Mesodermal cell (in vitro differentiated cells): ENCODE measurements around the gene KLHL11.
"Not testable (repeated sequence)": the region's sequence is repeated elsewhere in the genome, so short reads cannot be mapped to it uniquely, and the experiment has no call there.

Experiments
- H3K27ac ChIP-seq: 2 replicates; pipeline ENCODE4 v1.7.0; 2013; ENCODE audit warnings: mild to moderate bottlenecking, low read depth, low read length, moderate library complexity; ENCODE audit not compliant: severe bottlenecking
- H3K36me3 ChIP-seq: 2 replicates; pipeline ENCODE4 v1.7.1; 2013; ENCODE audit warnings: mild to moderate bottlenecking, low read length, moderate library complexity; ENCODE audit not compliant: control insufficient read depth, insufficient read depth
- H3K4me1 ChIP-seq: one replicate; pipeline ENCODE4 v1.7.1; 2013; ENCODE audit warnings: mild to moderate bottlenecking, low read length; ENCODE audit not compliant: insufficient read depth, control insufficient read depth, poor library complexity, severe bottlenecking
- H3K4me3 ChIP-seq: 2 replicates; pipeline ENCODE4 v1.7.0; 2013; ENCODE audit warnings: low read length, control low read depth, mild to moderate bottlenecking; ENCODE audit not compliant: insufficient read depth, poor library complexity, severe bottlenecking; ENCODE audit errors: extremely low read depth
- H3K9me3 ChIP-seq: 2 replicates; pipeline ENCODE4 v1.7.1; 2013; ENCODE audit warnings: mild to moderate bottlenecking, low read length, moderate library complexity; ENCODE audit not compliant: control insufficient read depth
- WGBS, 2 experiments: methylation state at CpG; one replicate each; pipeline ENCODE4 v1.1.5; 2013; ENCODE audit warnings: missing lambda C conversion rate in 2 of 2; ENCODE audit not compliant: insufficient coverage in 2 of 2; 5-methylcytosine and 5-hydroxymethylcytosine counted together

The KLHL11 gene

DNA sequence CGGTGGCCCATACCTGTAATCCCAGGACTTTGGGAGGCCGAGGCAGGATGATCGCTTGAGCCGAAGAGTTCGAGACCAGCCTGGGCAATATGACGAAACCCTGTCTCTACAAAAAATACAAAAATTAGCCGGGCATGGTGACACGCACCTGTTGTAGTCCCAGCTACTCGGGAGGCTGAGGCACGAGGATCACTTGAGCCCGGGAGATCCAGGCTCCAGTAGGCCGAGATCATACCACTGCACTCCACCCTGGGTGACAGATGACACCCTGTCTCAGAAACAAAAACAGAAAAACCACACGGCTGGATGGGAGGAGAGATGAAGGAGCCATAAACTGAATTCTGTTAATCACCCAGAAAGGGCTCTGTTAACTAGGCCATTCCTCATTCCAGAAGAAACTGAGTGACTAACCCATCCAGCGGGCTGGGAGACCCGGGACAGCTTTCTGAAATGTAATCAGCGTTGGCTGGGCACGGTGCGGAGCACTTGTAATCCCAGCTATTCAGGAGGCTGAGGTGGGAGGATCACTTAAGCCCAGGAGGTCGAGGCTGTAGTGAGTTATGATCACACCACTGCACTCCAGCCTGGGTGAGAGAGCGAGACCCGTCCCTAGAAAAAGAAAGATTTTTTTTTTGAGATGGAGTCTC is 28.6 kb downstream of the KLHL11 start:
- peaks cover 19% of the 10 kb centered on the region for H3K36me3 ChIP-seq
- no peaks in the 10 kb centered on the region for H3K9me3 ChIP-seq
- WGBS, 2 experiments, result 76 to 78% methylated on average over 18 to 21 of the region's 21 CpGs
- no peak overlapping the region for H3K27ac ChIP-seq
- H3K4me1 ChIP-seq, result no peaks in the 10 kb centered on the region
- H3K4me3 ChIP-seq, result peak overlapping the region; percentile 79

DNA sequence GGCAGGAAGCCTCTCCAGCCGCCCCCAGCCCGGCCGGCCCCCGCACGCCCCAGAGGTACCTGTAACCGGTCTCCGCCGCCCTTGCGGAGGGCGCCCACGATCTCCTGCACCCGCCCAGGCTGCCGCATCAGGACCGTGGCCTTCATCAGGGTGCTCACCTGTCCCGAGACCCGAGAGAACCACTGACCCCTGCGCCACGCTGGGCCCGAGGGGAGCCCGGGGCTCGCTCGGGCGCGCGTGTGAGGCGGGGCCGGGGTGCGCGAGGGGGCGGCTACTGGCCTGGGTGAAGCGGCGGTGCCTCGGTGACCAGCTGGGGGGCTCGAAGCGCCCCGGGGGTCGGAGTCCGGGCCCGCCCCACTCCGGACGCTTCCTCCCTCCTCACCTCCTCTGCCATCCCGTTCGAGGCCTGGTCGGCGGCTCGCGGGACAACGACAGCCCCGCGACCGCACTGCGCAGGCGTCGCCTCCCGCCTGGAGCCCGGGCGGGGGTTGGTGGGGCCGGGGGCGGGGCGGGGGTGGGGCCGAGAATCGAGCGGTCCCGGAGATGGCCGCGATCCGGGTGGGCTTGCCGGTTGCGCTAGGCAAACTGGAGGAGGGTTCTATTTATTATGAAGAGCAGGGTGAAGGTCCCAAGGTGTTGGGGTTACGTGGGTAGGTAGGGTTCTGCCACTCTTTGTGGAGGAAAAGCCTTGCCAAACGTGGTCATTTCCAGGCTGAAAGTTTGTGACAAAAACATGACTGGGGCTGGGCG is 29.2 kb downstream of the KLHL11 start, which contains the start of gene NT5C3B:
Gene NT5C3B (minus strand): TSS at position 433 of the 750 bp plus-strand sequence. CDS start 39 bp downstream, at position 394.
- 1 to 3% methylated on average over 43 to 46 of the region's 72 CpGs for WGBS, 2 experiments

DNA sequence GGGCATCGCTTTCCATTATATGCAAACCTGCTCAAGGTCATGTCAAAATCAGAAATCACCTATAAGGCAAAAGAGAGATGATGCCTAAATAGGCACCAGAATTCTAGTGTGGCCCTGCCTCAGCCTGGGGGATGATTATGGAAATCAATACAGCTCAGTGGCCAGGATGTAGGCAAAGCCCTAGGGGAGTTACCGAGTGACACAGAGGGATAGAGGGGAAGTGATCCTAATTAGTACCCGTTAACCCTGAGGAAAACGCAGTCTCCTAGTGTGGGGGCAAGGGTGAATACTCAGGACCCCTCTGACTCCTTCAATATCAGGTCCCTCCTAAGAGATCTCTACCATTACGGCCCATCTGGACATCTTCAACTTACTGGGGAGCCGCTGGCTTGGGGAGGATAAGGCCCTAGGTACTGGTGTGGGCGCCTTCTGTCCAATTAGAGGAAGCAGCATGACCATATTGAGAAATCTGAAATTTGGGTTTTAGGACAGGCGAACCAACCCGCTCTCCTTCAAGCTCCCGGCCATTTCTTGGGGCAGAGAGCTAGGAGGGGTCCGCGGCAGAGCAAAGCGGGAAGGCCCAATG is 29.9 kb downstream of the KLHL11 start:
- WGBS, 2 experiments, result 12 to 22% methylated on average over 10 to 11 of the region's 13 CpGs
- H3K4me3 ChIP-seq, result peak overlapping the region; percentile 79
- no peaks in the 10 kb centered on the region for H3K9me3 ChIP-seq
- H3K4me1 ChIP-seq, result no peaks in the 10 kb centered on the region
- H3K27ac ChIP-seq, result no peak overlapping the region
- peaks cover 31% of the 10 kb centered on the region for H3K36me3 ChIP-seq

More for the DNA sequence above, 29.2 kb downstream of the KLHL11 start, which contains the start of gene NT5C3B:
- Histone ChIP-seq H3K36me3 (peaks cover 26% of the 10 kb centered on the region), H3K9me3 (no peaks in the 10 kb centered on the region), H3K4me1 (no peaks in the 10 kb centered on the region), H3K27ac (no peak within 1 kb of the TSS), H3K4me3 (peak within 1 kb of the TSS; percentile 79)

DNA sequence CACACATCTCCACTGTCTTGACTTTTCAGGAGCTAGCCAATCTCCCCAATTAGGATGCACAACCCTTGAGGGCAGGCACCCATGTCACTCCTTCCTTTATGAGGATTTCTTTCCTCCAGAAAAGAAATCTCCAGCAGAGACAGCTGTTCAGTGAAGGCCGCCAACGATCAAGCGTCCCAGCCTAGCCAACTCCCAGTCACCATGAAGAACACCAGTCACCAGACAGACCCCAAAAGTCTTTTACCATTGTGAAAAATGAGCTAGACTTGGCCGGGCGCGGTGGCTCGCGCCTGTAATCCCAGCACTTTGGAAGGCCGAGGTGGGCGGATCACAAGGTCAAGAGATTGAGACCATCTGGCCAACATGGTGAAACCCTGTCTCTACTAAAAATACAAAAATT is 35.3 kb downstream of the KLHL11 start:
- H3K4me3 ChIP-seq, H3K27ac ChIP-seq, H3K4me1 ChIP-seq, H3K9me3 ChIP-seq: not testable (repeated sequence)
- H3K36me3 ChIP-seq, result peaks cover 73% of the 10 kb centered on the region
- 81 to 90% methylated on average over 10 of the region's 10 CpGs for WGBS, 2 experiments

DNA sequence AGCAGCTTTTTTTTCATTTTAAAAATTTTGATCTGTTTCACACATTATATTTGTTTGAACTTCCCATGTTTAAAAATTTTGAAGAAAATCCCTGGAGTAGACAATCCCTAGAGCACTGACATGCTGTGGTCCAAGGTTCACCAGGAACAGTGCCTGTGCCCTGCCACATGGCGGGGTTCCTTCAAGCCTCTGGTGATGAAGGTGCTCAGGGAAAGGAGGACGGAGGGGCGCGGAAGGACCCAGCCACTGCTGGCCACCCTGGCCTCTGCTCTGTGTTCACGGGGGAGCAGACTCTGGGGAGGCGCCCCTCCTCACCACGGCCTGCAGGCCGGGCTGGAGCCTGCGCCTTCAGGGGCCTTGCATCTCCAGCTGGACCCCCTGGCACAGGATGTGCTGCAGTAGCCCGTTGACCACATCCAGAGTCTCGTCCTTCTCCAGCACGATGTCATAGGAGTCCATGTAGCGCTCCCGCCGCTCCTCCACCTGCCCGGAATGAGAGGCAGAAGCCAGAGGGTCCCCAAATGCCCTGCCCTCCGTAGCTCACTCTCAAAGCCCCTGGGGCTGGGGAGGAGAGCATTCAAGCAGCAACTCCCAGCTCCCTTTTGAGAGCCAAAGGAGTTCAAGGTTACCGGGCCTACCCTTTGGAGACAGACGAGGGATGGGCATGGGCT is 39.9 kb downstream of the KLHL11 start:
- peaks cover 71% of the 10 kb centered on the region for H3K36me3 ChIP-seq
- H3K4me1 ChIP-seq, result no peaks in the 10 kb centered on the region
- no peak overlapping the region for H3K27ac ChIP-seq
- no peaks in the 10 kb centered on the region for H3K9me3 ChIP-seq
- H3K4me3 ChIP-seq, result no peak overlapping the region
- 94 to 98% methylated on average over 16 of the region's 19 CpGs for WGBS, 2 experiments

DNA sequence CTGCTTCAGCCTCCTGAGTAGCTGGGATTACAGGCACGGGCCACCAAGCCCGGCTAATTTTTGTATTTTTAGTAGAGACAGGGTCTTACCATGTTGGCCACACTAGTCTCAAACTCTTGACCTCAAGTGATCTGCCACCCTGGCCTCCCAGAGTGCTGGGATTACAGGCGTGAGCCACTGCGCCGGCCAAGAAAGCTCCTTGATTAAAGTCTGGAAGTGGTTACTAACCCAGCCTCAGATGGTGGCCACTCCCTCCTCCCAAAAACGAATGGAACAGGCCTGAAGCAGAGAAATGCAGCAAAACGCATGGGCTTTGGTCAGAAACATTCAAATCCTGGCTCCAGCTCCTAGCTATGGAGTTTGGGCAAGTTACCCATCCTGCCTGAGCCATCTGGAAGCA is 41.1 kb downstream of the KLHL11 start:
- 64 to 81% methylated on average over 5 to 6 of the region's 7 CpGs for WGBS, 2 experiments
- Histone ChIP-seq H3K9me3 (no peaks in the 10 kb centered on the region), H3K36me3 (peaks cover 74% of the 10 kb centered on the region), H3K4me3 (no peak overlapping the region), H3K4me1 (no peaks in the 10 kb centered on the region), H3K27ac (peak overlapping the region; percentile 23)

DNA sequence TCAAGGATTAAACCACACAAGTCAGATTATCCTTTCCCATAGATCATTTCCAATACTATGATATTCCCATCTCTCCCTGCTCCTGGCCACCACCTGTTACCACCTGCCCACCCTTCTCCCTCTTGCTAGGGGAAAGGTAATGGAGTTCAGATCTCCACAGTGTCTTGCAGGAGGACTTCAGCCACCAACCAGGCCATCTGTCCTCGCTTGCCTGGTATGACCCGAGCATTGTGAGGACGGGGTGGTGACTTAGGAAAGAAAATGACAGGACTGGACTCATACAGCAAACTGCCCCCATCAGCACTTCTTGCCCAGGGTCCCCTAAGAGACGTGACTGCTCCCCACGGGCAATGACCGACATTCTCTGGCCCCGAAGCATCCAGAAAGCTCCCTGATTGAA is 41.6 kb downstream of the KLHL11 start:
- 81 to 97% methylated on average over 4 to 7 of the region's 7 CpGs for WGBS, 2 experiments
- Histone ChIP-seq H3K36me3 (peaks cover 72% of the 10 kb centered on the region), H3K27ac (no peak overlapping the region)

DNA sequence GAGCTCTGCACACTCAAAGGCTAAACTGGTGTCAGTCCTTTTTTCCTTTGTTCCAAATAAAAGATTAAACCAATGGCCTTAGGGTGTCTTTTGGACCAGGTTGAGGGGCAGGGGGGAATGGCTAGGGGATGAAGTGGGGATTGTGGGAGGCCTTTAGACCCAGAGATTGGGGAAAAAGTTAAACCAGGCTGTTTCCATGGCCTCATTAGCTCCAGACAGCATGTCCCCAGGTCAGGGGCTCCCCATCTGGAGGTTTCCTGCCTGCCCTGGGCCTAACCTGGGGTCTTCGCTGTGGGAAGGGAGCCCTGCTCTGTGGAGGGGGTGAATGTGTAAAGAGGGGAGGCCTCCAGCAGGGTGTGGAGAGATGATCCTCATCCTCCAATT is 42.1 kb downstream of the KLHL11 start:
- H3K4me1 ChIP-seq, result no peaks in the 10 kb centered on the region
- no CpG with 5 or more reads among the region's 1 CpG for WGBS, 2 experiments
- H3K4me3 ChIP-seq, result no peak overlapping the region
- peaks cover 71% of the 10 kb centered on the region for H3K36me3 ChIP-seq
- no peaks in the 10 kb centered on the region for H3K9me3 ChIP-seq
- no peak overlapping the region for H3K27ac ChIP-seq

More for the DNA sequence above, 41.6 kb downstream of the KLHL11 start:
- H3K4me3 ChIP-seq, result no peak overlapping the region
- H3K4me1 ChIP-seq, result no peaks in the 10 kb centered on the region
- H3K9me3 ChIP-seq, result no peaks in the 10 kb centered on the region

DNA sequence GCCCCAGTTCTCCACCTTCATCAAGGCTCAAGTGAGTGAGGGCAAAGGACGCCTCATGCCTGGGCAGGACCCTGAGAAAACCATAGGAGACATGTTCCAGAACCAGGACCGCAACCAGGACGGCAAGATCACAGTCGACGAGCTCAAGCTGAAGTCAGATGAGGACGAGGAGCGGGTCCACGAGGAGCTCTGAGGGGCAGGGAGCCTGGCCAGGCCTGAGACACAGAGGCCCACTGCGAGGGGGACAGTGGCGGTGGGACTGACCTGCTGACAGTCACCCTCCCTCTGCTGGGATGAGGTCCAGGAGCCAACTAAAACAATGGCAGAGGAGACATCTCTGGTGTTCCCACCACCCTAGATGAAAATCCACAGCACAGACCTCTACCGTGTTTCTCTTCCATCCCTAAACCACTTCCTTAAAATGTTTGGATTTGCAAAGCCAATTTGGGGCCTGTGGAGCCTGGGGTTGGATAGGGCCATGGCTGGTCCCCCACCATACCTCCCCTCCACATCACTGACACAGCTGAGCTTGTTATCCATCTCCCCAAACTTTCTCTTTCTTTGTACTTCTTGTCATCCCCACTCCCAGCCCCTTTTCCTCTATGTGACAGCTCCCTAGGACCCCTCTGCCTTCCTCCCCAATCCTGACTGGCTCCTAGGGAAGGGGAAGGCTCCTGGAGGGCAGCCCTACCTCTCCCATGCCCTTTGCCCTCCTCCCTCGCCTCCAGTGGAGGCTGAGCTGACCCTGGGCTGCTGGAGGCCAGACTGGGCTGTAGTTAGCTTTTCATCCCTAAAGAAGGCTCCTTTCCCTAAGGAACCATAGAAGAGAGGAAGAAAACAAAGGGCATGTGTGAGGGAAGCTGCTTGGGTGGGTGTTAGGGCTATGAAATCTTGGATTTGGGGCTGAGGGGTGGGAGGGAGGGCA is 42.7 kb downstream of the KLHL11 start:
- H3K27ac ChIP-seq, result peak overlapping the region; percentile 29

DNA sequence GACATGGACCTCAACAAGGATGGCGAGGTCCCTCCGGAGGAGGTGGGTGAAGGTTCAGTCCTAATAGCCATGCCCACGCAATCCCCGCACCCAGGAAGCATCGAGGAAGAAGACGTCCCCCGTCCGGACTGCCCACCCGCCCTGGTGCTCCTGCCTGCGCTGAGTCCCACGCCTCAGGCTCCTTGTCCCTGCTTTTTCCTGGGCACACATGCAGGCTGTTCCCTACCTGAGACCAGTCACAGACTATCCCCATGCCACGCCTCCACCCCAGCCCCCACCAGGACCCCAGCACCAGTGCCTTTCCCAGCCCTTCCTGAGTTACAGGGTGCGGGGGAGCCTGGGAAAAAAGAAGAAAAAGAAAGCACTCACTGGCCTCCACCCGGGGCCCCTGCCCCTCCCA is 43.4 kb downstream of the KLHL11 start:
- 87 to 97% methylated on average over 6 to 11 of the region's 14 CpGs for WGBS, 2 experiments
- no peaks in the 10 kb centered on the region for H3K4me1 ChIP-seq
- peaks cover 75% of the 10 kb centered on the region for H3K36me3 ChIP-seq
- no peak overlapping the region for H3K4me3 ChIP-seq
- H3K9me3 ChIP-seq, result no peaks in the 10 kb centered on the region
- H3K27ac ChIP-seq, result peak overlapping the region; percentile 8

More for the DNA sequence above, 42.7 kb downstream of the KLHL11 start:
- WGBS, 2 experiments, result 94 to 98% methylated on average over 10 to 12 of the region's 12 CpGs
- H3K9me3 ChIP-seq, result no peaks in the 10 kb centered on the region
- H3K36me3 ChIP-seq, result peaks cover 71% of the 10 kb centered on the region
- H3K4me1 ChIP-seq, result no peaks in the 10 kb centered on the region
- no peak overlapping the region for H3K4me3 ChIP-seq
